ENCODE results near the gene SLC1A2. TPM values are rescaled to one million over a fixed set of nuclear protein-coding genes. Genes with fewer than 3 reads are reported as not detected.

The SLC1A2 gene
- total RNA-seq, 1 donor from 2014 or later, result 0.25 TPM

DNA sequence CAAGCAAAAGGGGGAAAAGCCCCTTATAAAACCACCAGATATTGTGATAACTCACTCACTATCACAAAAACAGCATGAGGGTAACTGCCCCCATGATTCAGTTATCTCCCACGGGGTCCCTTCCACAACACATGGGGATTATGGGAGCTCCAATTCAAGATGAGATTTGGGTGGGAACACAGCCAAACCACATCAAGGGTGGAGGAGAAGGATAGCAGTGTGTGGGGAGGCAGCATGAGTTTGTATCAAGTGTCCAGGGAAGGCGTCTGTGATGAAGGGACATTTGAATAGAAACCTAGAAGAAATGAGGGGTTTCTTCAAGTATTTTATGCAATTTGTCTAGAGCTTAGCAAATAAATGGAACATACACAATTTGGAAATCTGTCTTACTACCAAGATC lies 98.2 kb downstream of the SLC1A2 start:
- no peak for FAIRE-seq

DNA sequence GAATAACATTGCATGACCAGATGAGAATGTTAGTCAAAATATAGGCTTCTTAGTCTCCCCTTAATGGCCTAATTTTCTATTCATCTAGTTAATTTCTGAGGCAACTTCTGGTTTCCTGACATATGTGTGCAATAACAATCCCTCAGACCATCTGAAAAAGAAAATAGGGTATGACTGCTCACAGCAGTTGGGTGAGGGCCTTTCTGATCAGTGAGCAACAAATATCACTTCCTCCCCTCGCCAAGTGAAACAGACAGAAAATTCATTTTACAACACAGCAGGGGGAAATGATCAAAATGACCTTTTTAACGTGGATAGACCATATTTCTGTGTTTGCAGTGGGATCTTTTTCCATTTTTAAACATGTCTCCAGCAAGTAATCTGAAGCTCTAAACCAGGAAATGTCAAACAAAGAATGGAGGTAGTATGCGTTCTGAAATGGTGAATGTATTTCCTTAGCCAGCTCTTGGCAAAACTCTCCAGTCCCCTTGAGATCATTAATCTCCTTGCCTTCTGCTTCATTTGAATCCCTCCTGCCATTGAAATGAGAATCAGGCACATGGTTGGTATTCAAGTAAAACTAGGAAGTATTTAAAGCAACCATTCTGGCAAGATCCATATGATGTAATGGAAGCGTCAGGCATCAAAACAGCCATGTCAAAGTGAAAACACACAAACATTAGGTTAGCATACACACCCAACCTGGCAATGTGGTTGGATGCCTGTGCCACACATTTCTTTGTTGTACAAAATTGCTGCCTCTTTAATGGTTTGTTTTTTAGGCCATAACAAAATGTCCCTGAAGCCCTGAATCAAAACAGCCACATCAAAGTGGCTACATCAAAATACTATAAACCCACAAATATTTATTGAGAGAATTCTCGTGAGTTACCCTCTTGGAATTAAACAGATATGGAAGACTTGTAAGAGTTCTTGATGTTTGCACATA lies 100.1 kb downstream of the SLC1A2 start:
- Mint-ChIP-seq H3K27ac (ENCODE audit: unreplicated experiment) (peak overlapping the region; percentile 26), H3K9me3 (ENCODE audit: unreplicated experiment) (no peaks in the 10 kb centered on the region), H3K4me3 (ENCODE audit: unreplicated experiment) (no peak overlapping the region), H3K27me3 (ENCODE audit: low read depth, unreplicated experiment) (peaks cover 1% of the 10 kb centered on the region), H3K36me3 (ENCODE audit: low read depth, unreplicated experiment) (peaks cover 4% of the 10 kb centered on the region), H3K4me1 (ENCODE audit: low read depth, unreplicated experiment) (peaks cover 3% of the 10 kb centered on the region)
- Histone ChIP-seq H3K9me3 (ENCODE audit: insufficient read depth, low read depth, low read length) (no peaks in the 10 kb centered on the region), H3K4me2 (ENCODE audit: low read length) (no peak overlapping the region), H3K27ac (ENCODE audit: low read depth, low read length) (peak overlapping the region; percentile 9), H3K4me1 (ENCODE audit: insufficient read depth, low read length) (peaks cover 25% of the 10 kb centered on the region), H3K9ac (ENCODE audit: low read length) (no peak overlapping the region), H3K36me3 (ENCODE audit: insufficient read depth, low read length) (no peaks in the 10 kb centered on the region), H3K4me3 (ENCODE audit: insufficient read depth, low read depth, low read length) (no peak overlapping the region), H3K79me2 (ENCODE audit: insufficient read depth, low read length) (no peaks in the 10 kb centered on the region), H3K27me3 (ENCODE audit: insufficient read depth, low read length) (no peaks in the 10 kb centered on the region), H2AFZ (ENCODE audit: low read depth, low read length) (peak overlapping the region; percentile 3), H4K20me1 (ENCODE audit: insufficient read depth, low read length) (no peaks in the 10 kb centered on the region)
- no peak for FAIRE-seq
- peak; percentile 72 for DNase-seq (ENCODE audit: low read depth)
- no peak for TF ChIP-seq EZH2 (IDR thresholded peaks at IDR 0.05; ENCODE audit: insufficient read depth, low read length)
- TF ChIP-seq, protein P1, sequence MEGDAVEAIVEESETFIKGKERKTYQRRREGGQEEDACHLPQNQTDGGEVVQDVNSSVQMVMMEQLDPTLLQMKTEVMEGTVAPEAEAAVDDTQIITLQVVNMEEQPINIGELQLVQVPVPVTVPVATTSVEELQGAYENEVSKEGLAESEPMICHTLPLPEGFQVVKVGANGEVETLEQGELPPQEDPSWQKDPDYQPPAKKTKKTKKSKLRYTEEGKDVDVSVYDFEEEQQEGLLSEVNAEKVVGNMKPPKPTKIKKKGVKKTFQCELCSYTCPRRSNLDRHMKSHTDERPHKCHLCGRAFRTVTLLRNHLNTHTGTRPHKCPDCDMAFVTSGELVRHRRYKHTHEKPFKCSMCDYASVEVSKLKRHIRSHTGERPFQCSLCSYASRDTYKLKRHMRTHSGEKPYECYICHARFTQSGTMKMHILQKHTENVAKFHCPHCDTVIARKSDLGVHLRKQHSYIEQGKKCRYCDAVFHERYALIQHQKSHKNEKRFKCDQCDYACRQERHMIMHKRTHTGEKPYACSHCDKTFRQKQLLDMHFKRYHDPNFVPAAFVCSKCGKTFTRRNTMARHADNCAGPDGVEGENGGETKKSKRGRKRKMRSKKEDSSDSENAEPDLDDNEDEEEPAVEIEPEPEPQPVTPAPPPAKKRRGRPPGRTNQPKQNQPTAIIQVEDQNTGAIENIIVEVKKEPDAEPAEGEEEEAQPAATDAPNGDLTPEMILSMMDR (IDR thresholded peaks at IDR 0.05; ENCODE audit: insufficient read depth, low read depth, low read length), result no peak

More for the DNA sequence above, 98.2 kb downstream of the SLC1A2 start:
- H3K4me1 ChIP-seq (ENCODE audit: insufficient read depth, low read length), result peaks cover 22% of the 10 kb centered on the region
- no peak overlapping the region for H3K27ac ChIP-seq (ENCODE audit: low read depth, low read length)
- Mint-ChIP-seq H3K27me3 (ENCODE audit: low read depth, unreplicated experiment) (peaks cover 1% of the 10 kb centered on the region), H3K9me3 (ENCODE audit: unreplicated experiment) (no peaks in the 10 kb centered on the region), H3K36me3 (ENCODE audit: low read depth, unreplicated experiment) (peaks cover 4% of the 10 kb centered on the region), H3K27ac (ENCODE audit: unreplicated experiment) (no peak overlapping the region), H3K4me1 (ENCODE audit: low read depth, unreplicated experiment) (peaks cover 5% of the 10 kb centered on the region), H3K4me3 (ENCODE audit: unreplicated experiment) (no peak overlapping the region)
- no peak overlapping the region for H2AFZ ChIP-seq (ENCODE audit: low read depth, low read length)
- no peaks in the 10 kb centered on the region for H3K36me3 ChIP-seq (ENCODE audit: insufficient read depth, low read length)
- no peak overlapping the region for H3K9ac ChIP-seq (ENCODE audit: low read length)
- no peaks in the 10 kb centered on the region for H3K9me3 ChIP-seq (ENCODE audit: insufficient read depth, low read depth, low read length)
- TF ChIP-seq EZH2 (IDR thresholded peaks at IDR 0.05; ENCODE audit: insufficient read depth, low read length), result no peak
- TF ChIP-seq, protein P1 (IDR thresholded peaks at IDR 0.05; ENCODE audit: insufficient read depth, low read depth, low read length), result no peak
- H3K4me3 ChIP-seq (ENCODE audit: insufficient read depth, low read depth, low read length), result no peak overlapping the region
- no peak for DNase-seq (ENCODE audit: low read depth)
- H4K20me1 ChIP-seq (ENCODE audit: insufficient read depth, low read length), result no peaks in the 10 kb centered on the region
- H3K4me2 ChIP-seq (ENCODE audit: low read length), result no peak overlapping the region
- H3K27me3 ChIP-seq (ENCODE audit: insufficient read depth, low read length), result no peaks in the 10 kb centered on the region
- no peaks in the 10 kb centered on the region for H3K79me2 ChIP-seq (ENCODE audit: insufficient read depth, low read length)

DNA sequence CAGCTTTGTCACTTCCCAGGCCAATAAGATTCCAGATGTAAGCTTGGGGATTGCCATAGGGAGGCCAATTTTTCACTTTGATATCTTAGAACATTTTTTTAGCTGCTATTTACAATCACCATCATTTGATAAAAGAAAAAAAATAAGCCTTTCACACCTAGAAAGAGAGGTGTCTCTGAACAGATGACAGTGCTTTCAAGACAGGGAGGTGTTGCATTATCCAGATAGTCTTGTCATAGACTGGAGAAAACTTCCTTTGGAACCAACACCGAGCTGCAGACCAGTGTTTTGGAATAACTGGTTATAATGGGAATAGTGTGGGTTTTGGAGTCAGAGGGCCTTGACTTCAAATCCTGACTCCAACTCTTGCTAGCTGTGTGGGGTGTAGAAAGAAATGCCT lies 101.0 kb downstream of the SLC1A2 start:
- FAIRE-seq (no peak), DNase-seq (ENCODE audit: low read depth) (no peak)
- Histone ChIP-seq H3K79me2 (ENCODE audit: insufficient read depth, low read length) (no peaks in the 10 kb centered on the region), H3K36me3 (ENCODE audit: insufficient read depth, low read length) (no peaks in the 10 kb centered on the region), H3K27ac (ENCODE audit: low read depth, low read length) (no peak overlapping the region), H3K9me3 (ENCODE audit: insufficient read depth, low read depth, low read length) (no peaks in the 10 kb centered on the region), H3K27me3 (ENCODE audit: insufficient read depth, low read length) (no peaks in the 10 kb centered on the region), H3K9ac (ENCODE audit: low read length) (no peak overlapping the region), H3K4me2 (ENCODE audit: low read length) (no peak overlapping the region), H2AFZ (ENCODE audit: low read depth, low read length) (no peak overlapping the region), H3K4me3 (ENCODE audit: insufficient read depth, low read depth, low read length) (no peak overlapping the region), H3K4me1 (ENCODE audit: insufficient read depth, low read length) (peaks cover 25% of the 10 kb centered on the region), H4K20me1 (ENCODE audit: insufficient read depth, low read length) (no peaks in the 10 kb centered on the region)
- TF ChIP-seq, protein P1 (IDR thresholded peaks at IDR 0.05; ENCODE audit: insufficient read depth, low read depth, low read length), result no peak
- H3K4me3 Mint-ChIP-seq (ENCODE audit: unreplicated experiment), result no peak overlapping the region
- no peaks in the 10 kb centered on the region for H3K9me3 Mint-ChIP-seq (ENCODE audit: unreplicated experiment)
- peaks cover 3% of the 10 kb centered on the region for H3K4me1 Mint-ChIP-seq (ENCODE audit: low read depth, unreplicated experiment)
- H3K27me3 Mint-ChIP-seq (ENCODE audit: low read depth, unreplicated experiment), result peaks cover 1% of the 10 kb centered on the region
- H3K27ac Mint-ChIP-seq (ENCODE audit: unreplicated experiment), result no peak overlapping the region
- H3K36me3 Mint-ChIP-seq (ENCODE audit: low read depth, unreplicated experiment), result peaks cover 4% of the 10 kb centered on the region
